HG03280 (cell line): ENCODE data around the gene LRP1B.
"Not testable (repeated sequence)": the region's sequence is repeated elsewhere in the genome, so short reads cannot be mapped to it uniquely, and the experiment has no call there.

ENCODE experiments used
- ATAC-seq: cut with Tn5 transposase; IDR thresholded peaks from one replicate; pipeline ENCODE4 v1.9.1; 2021; ENCODE audit warnings: mild to moderate bottlenecking, moderate library complexity; ENCODE audit not compliant: unreplicated experiment

Gene LRP1B

DNA sequence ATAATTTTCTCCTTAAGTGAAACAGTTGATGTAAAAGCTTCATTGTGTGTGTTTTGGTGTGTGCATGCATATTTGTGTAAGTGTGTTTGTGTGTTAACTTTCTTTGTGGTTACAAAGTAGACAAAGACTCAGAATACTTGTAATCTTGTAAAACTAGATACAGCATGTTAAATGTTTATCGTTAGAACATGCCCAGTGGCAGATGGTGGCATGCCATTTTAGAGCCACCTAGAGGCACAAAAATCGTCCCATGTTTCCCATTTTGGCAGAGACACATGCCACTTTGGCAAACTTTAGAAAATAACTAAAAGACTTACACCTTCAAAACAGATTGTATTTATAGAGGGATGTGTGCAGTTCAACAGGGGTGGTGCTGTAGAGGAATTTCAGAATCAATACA lies 224.1 kb downstream of the LRP1B start:
- no peak for ATAC-seq

DNA sequence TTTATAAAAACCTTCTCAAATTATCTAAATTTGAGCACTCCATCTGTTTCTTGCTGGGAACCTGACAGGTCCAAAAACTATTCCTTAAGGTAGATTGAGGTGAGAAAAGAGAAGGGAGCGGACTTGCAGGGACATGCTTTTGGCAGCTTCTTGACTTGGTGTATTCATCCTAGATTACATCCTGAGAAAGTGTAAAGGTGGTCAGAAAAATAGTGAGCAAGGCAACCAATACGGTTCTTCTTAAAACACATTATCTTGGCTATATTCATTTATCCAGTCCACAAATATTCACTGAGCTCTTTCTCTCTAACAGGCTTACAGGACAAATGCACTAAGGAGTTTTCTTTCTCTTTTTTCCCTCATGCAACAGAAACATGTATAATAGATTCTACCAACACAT lies 230.0 kb downstream of the LRP1B start:
- ATAC-seq, result no peak

DNA sequence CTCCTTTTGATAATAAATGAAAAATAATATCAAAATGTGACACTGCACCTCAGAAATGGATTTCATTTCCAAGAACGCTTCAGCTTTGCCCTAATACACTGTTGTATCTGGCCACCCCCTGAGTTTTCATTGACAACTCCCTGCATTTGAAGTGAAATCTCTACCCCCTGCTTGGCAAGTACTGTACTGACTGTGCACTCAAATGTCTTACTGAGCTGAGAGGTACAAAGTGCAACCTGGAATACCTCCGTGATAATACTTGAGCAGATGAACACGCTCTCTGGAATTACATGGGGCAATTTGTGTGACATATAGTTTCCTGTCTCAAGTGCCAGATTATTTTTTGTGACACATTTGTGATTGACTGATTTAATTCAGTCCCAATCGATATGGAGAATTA lies 231.1 kb downstream of the LRP1B start:
- ATAC-seq, result no peak

DNA sequence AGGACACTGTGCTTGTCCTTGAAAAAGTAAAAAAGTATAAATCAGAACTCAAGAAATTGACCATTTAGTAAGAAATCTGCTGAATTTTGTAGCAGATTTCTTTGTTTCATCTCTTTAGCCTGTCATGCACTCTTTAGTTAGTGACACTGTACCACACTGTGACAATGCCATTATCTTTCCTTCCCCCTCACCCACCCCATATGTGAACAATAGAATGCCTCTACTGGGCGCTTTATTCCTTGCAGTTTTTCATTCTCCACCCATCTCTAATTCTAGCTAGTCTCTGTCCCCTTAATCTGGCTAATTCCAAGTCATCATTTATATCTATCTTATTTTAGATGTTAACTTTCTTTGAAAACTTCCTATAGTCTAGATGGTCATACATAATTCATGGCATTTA lies 241.0 kb downstream of the LRP1B start:
- no peak for ATAC-seq

DNA sequence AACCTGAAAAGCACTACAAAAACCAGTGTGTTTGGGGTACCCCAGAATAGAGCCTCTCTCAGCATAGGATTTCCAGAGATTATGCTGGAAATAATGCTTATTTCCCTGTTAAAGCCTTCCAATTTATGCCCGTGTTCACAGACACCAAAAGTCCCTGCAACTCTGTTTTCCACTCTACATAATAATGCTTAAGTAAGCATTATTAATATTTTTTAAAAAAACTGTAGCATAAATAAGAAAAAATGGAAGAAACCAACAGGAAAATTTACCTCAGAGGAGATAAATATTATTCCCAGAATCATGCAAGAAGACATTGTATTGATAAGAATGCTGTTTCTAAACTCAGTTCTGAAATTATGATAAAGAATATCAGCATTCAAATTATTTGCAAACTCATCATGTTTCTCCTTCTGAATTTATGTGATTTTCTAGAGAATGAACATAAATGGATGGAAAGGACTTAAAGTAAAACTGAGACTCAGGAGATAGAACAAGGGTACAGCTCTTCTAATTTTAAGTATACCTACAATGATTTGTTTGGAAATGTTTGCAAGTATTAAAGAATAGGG lies 241.7 kb downstream of the LRP1B start:
- no peak for ATAC-seq

DNA sequence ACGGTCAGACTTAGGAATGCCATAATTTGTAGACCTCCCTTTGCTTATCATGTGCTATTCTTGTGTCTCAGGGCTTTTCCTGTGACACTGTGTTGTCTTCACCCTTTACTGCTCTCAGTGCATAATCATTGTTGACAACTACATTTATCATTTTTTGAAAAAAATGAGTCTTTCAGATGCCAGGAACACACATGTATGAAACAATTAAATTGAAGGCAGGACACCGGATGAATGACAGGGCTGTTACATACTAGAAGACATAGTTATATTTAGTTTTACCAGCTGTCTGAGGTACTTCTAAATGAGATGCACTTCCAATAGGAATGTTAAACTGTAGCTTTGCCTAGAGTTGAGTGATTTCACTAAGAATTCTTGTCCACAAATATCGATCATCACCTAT lies 243.5 kb downstream of the LRP1B start:
- ATAC-seq, result no peak

DNA sequence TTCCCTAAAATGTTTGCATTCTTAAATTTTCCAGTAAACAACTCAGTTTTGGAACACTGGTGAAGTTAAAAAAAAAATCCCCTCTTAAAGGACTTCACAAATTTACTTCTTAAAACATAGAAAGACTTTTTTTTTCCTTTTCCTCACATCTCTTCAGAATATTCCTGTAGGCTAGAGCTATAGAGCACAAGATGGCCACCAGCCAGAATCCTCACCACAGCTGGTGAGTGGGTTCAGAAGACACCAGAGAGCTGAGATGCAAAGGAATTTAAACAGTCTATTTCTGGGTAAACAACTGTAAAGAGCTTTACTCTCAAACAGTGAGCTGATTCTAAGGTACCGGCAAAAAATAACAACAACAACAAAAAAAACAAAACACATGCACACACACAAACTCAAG lies 252.8 kb downstream of the LRP1B start:
- ATAC-seq, result no peak

DNA sequence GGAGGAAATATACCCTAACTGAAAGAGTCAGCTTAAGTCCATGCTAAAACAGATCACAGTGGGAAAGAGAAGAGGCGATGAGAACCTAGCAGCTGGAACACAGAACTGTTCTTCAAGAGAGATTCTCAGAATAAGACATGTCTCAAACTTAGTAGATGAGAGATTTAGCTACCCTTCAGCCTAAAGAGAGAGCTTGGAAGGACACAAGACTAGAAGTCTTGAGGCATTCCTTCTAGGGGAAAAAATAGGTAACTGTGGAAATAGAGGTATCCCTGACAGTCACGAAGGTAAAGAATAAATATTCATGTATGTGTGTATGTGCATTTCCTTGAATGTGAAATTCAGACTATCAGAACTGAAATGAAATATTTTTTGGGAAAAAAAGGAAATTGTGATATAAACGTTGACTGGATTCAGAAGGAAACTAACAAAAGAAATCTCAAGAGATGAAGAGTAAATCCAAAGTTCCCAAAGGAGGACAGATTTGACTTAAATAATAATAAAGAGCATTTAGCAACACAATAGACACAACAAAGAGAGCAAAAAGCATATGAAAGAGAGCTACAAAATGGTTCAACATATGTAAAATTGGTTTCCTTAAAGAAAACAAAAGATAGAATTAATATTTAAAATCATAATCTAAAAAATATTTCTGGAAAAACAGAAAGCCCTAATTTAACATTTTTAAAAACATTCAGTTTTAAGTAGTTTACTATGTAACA lies 258.7 kb downstream of the LRP1B start:
- no peak for ATAC-seq

DNA sequence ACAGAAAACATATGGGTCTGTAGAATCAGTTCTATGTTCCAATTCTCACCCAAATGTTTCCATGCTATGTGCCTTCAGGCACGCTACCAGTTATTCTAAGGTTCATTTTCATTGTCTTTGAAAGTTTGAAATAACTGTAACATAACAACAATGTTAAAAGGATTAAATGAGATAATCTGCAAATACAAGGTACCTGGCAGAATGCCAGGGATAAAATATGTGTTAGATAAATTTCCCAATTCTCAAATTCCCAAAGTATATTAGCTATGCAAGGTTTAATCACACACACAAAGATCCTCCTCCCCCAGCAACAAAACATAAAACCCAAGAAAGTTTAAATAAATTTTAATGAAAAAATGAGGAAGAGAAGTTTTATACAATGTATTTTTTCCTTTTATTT lies 261.2 kb downstream of the LRP1B start:
- ATAC-seq, result no peak

DNA sequence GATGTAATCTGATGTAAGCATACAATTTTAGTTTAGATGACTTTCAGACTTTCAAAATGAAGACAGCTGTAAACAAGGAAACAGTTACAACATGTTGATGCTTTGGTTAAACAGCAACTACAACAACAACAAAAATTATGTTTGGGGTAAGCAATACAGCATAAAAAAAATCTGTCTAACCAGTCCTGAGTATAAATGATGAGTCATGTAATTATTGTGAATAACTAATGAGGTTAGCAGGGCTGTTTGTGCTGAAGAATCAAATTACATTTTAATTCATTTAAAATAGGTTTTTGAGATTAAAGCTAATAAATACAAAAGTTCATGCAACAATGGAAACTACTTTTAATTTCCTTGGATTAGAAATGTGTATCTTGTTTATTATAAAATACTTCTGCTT lies 266.9 kb downstream of the LRP1B start:
- ATAC-seq, result no peak

DNA sequence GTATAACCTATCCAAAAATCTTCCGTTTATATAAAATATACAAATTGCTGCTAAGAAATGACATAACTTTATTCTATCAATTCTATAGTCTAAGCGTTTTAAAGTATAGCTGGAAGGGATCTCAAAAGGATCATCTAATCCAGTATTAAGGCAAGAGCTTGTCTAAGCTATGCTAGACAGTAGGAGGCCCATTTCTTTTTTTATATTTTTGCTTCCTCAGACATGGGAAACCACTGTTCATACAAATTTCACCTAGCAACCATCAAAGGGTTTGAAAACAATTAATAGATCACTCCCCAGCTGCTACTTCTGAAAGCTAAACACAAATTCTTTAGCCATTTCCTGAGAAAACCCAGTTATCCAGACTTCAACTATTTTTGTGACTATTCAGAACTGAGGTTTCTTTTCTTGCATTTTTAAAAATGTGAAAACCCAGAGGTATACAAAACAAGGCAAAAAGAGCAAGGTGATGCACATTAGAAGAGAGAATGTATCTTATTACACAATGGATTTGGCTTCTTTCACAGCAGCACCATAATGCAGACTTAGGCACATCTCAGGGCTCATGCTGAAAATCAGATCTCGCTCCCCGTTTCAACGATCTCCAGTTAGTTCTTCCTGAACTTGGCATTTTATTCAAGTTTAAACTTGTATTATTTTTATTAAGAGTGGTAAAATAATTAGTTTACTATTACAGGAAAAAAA lies 274.4 kb downstream of the LRP1B start:
- ATAC-seq, result no peak

DNA sequence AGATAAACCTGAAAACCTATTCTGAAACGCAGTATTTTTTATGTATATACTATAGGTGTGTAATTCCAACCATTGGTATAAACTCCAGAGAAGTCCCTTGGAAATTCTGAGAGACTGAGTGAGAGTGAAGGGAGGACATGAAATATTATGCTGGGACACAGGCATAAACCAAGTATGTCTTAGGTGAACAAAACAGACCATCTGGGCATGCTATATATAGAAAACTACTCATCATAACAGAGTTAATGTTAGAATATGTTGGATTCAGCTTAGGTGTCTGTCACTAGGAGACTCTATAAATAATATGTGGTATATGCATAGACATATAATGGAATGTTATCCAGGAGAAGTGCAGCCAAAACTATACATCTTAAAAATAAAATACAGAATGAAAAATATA lies 282.6 kb downstream of the LRP1B start:
- no peak for ATAC-seq

DNA sequence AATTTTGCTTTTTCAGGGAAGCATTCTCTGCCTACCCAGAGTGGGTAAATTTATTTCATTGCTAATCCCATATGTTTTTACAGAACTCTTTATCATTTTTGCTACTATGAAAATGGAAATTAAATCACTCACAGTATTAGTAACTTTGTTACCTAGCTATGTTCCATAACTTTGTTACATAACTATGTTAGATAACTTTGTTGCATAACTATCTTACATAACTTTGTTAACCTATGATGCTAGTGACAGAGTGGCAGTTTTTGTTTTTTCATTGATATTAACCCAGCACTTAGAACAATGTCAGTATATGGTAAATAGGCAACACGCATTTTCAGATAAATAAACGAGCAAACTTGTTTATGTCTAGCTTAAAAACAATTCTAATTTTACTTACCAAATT lies 286.6 kb downstream of the LRP1B start:
- ATAC-seq, result no peak

DNA sequence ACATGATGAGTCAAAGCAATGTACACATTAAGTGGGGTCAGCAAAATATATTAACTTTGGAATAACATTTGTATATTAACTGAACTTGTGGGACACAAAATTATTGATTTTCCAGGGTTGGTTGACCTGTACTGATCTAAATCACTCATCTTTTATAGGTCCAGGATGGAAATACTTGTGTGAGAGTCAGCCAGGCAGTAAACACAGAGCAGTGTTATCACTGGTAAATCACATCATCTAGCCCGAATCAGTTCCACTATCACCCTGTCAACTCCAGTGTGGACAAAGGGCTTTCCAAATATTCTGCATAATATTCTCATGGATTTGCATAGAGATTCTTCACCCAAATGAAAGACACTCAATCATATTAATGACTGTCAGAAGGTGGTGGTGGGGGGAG lies 295.7 kb downstream of the LRP1B start:
- no peak for ATAC-seq

DNA sequence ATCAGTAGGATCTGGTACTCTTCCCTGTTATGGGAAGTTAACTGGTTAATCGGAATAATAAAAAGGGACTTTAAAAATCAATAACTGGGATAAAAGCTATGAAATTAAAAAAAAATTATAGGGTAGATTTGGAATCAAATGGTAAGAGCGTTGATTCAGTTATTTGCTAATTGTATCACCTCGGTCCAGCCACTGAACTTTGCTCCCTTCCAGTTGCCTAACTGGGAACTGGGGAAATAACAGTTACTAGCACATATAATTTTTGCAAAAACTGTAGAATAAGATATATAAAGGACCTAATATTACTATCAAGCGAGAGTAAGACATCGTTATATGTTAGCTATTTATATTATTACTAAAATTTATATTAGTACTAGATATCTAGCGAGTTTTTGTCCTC lies 302.1 kb downstream of the LRP1B start:
- ATAC-seq, result no peak

DNA sequence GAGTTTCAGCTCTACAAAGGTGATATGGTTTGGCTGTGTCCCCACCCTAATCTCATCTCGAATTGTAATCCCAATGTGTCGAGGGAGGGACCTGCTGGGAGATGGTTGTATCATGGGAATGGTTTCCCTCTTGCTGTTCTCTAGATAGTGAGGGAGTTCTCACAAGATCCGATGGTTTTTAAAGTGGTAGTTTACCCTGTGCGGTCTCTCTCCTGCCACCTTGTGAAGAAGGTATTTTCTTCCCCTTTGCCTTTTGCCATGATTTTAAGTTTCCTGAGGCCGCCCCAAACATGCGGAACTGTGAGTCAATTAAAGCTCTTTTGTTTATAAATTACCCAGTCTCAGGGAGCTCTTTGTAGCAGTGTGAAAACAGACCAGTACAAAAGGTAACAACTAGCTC lies 306.0 kb downstream of the LRP1B start:
- no peak for ATAC-seq

DNA sequence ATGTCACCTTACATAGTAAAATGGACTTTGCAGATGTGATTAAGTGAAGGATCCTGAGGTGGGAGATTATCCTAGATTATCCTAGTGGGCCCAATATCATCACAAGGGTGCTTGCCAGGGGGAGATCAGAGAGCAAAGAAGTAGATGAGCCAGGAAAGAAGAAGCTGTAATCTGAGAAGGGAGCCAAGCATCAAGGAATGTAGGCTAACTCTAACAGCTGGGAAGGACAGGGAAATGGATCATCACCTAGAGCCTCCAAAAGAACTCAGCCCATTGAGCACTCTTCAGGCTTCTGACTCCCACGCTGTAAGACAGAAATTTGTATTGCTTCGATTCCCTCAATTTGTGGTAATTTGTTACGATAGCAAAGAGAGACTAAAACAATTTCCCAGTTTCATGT lies 309.9 kb downstream of the LRP1B start:
- no peak for ATAC-seq

DNA sequence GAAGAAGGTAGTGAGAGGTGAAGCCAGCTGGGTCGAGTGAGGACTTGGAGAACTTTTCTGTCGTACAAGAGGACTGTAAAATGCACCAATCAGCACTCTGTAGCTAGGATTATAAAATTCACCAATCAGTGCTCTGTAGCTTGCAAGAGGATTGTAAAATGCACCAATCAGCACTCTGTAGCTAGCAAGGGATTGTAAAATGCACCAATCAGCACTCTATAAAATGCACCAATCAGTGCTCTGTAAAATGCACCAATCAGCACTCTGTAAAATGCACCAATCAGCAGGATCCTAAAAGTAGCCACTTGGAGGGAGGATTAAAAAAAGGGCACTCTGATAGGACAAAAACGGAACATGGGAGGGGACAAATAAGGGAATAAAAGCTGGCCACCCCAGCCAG lies 315.5 kb downstream of the LRP1B start:
- ATAC-seq, result not testable (repeated sequence)

DNA sequence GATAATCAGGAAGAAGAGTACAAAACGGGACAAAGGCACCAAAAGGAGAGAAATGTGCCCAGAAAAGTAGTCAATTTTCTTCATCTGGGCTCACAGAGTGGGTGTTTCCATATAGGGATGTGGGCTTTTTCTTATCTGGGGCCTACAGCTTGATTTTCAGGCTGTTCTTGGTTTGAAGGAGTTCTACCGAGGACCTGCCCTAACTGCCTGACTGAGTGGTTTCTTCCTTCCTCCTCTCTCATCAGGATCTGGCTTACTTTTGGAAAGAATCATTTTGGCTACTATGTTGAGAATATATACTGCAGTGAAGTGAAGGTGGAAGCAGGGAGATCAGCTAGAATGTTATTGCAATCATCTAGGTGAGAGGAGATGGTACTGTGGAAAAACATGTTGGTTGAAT lies 316.7 kb downstream of the LRP1B start:
- no peak for ATAC-seq

DNA sequence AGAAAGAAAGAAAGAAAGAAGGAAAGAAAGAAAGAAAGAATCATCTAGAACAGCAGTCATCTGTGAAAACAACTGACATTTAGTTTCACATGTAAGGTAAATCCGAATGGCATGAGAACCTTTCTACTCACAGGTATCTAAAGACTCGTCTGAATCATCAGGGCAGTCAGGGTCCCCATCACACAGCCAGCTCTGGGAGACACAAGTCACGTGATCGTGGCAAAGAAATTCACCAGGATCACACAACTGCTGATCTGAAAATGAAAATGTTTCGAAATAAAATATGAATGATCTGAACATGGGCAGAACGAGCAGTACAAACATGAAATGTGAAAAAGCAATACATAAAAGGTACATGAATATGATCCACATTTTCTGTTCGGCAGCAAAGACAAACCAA lies 320.7 kb downstream of the LRP1B start:
- ATAC-seq, result no peak

DNA sequence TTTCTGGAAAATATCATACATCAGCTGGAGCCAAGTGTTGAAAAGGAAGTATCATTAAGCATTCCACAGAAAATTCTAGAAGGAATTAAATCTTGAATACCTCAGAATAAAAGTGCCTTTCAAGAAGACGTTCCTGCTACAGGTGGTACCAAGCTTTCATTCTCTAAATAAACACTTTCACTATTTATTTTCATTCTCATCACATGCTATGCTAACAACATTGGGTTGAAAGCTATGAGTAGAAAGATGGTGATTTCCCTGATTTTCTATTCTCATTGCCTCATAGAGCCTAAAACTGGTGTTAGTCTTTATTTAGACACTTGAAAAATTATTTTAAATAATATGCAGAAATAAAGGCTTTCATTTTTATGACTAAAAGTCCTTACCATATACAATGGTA lies 324.7 kb downstream of the LRP1B start:
- ATAC-seq, result no peak

DNA sequence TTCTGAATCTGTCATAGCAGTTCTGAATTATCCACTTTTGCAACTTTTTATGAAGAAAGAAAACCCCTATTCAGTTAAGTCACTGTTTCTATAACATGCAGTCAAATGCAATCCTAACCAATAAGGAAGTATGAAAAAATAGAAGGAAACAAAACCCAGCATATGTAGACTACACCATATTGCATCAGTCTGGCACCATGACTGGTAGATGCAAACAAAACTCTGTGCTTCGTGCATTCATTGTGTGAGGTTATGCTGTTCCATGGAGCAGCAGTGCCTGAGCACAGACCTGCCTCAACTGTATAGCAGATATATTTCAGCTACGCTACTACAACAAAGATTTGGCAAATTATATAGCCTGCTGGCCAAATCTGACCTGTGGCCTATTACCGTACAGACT lies 325.5 kb downstream of the LRP1B start:
- ATAC-seq, result no peak

DNA sequence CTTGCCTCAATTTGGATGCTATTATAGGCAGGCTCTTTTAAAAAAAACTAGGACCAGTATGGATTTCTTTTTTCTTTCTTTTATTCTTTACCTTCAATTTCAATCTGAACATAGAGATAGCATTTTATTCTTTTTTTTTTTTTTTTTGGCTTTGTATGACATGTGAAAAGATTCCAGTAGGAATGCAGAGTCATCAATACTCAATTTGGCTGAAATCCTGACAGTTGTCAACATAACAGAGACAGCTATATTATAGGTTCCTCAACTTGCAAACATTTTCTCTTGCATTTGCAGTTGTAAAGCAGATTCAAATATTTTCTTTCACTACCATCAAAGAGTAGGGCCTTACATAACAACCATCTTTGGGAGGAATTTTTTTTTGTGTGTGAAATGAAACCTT lies 334.4 kb downstream of the LRP1B start:
- no peak for ATAC-seq
